Loucy (cell line): ENCODE data around the gene SLC9A9.

ENCODE experiments used
- H2AFZ ChIP-seq: fragments of 200-600 bp; sonication (generic); 2 replicates; pipeline ENCODE4 v1.6.0; 2016; ENCODE audit warnings: antibody characterized with exemption, mild to moderate bottlenecking, low read length, moderate library complexity
- H3F3A ChIP-seq: fragments of 200-600 bp; 2 replicates; pipeline ENCODE4 v1.6.0; 2016; ENCODE audit warnings: antibody characterized with exemption, low read depth, mild to moderate bottlenecking
- H3K27me3 ChIP-seq: fragments of 200-600 bp; sonication (generic); 2 replicates; pipeline ENCODE4 v1.6.1; 2014; ENCODE audit warnings: low read length, mild to moderate bottlenecking; ENCODE audit not compliant: insufficient read depth, poor library complexity, severe bottlenecking
- H3K36me3 ChIP-seq: fragments of 200-600 bp; sonication (generic); 2 replicates; pipeline ENCODE4 v1.6.1; 2016; ENCODE audit warnings: low read length; ENCODE audit not compliant: insufficient read depth
- H3K4me1 ChIP-seq: fragments of 200-600 bp; sonication (generic); 2 replicates; pipeline ENCODE4 v1.5.1; 2014; ENCODE audit warnings: low read length, mild to moderate bottlenecking; ENCODE audit not compliant: insufficient read depth, poor library complexity, severe bottlenecking
- H3K4me2 ChIP-seq: fragments of 200-600 bp; sonication (generic); 2 replicates; pipeline ENCODE4 v1.6.0; 2014; ENCODE audit warnings: antibody characterized with exemption, low read length, low read depth, mild to moderate bottlenecking; ENCODE audit not compliant: poor library complexity, severe bottlenecking
- H3K4me3 ChIP-seq: fragments of 200-600 bp; sonication (generic); 2 replicates; pipeline ENCODE4 v1.5.1; 2014; ENCODE audit warnings: low read length, mild to moderate bottlenecking, mixed read lengths; ENCODE audit not compliant: poor library complexity, severe bottlenecking
- H3K79me2 ChIP-seq: fragments of 200-600 bp; sonication (generic); 2 replicates; pipeline ENCODE4 v1.6.1; 2014; ENCODE audit warnings: low read length; ENCODE audit not compliant: insufficient read depth
- H3K9ac ChIP-seq: fragments of 200-600 bp; sonication (generic); 2 replicates; pipeline ENCODE4 v1.6.0; 2014; ENCODE audit warnings: mild to moderate bottlenecking, low read depth, low read length, moderate library complexity; ENCODE audit not compliant: poor library complexity, severe bottlenecking
- H3K9me2 ChIP-seq: fragments of 200-600 bp; sonication (generic); replicated peaks from 2 replicates; pipeline ENCODE4 v1.6.1; 2016; ENCODE audit warnings: low read depth, low read length, mixed read lengths
- H3K9me3 ChIP-seq: fragments of 200-600 bp; sonication (generic); 2 replicates; pipeline ENCODE4 v1.6.1; 2014; ENCODE audit warnings: mild to moderate bottlenecking, antibody characterized with exemption, low read length, low read depth; ENCODE audit not compliant: insufficient read depth
- H4K20me1 ChIP-seq: fragments of 200-600 bp; sonication (generic); 2 replicates; pipeline ENCODE4 v1.6.0; 2014; ENCODE audit warnings: antibody characterized with exemption, low read length, mild to moderate bottlenecking; ENCODE audit not compliant: insufficient read depth, poor library complexity, severe bottlenecking
- EZH2phosphoT487 ChIP-seq: fragments of 200-600 bp; IDR thresholded peaks from 2 replicates; pipeline ENCODE4 v1.6.1; 2018; ENCODE audit warnings: antibody characterized with exemption, mild to moderate bottlenecking, moderate library complexity, borderline replicate concordance
- TF ChIP-seq, protein P1 (sequence below): fragments of 200-600 bp; sonication (generic); conservative IDR thresholded peaks from 2 replicates; pipeline ENCODE4 v1.5.1; 2014; ENCODE audit warnings: mild to moderate bottlenecking, antibody characterized with exemption, low read length

Gene SLC9A9

DNA sequence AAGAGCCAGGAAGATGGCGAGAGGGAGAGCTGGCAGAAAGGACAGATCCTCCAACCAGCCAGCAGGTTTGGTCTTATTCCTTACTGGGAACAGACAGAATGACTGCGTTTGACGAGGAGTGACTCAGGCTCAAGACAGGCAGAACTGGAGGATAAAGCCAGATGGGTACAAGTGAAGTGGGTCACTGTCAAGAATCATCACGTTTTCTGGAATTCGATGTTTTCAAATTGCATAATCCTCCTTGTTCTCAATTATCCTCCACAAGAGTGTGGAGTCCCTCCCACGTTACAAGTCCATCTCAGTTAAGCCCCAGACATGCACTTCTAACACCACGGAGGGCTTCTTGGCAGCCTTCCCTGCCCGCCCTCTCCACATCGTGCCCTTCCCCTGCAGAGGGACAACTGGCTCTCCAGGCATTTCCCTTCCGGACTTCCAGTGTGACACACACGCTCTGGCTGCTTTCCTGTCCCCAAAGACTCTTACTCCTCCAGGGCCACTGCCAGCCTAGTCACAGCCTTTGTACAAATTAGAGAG lies 545.6 kb downstream of the SLC9A9 start:
- Histone ChIP-seq H3K9me2 (no peaks in the 10 kb centered on the region), H3K4me2 (no peak overlapping the region), H3K4me1 (peaks cover 31% of the 10 kb centered on the region), H3K9me3 (no peaks in the 10 kb centered on the region), H3K4me3 (no peak overlapping the region), H3K36me3 (no peaks in the 10 kb centered on the region), H3K9ac (no peak overlapping the region), H3F3A (no peaks in the 10 kb centered on the region), H2AFZ (no peak overlapping the region), H3K79me2 (no peaks in the 10 kb centered on the region), H4K20me1 (no peaks in the 10 kb centered on the region), H3K27me3 (no peaks in the 10 kb centered on the region)
- no peak for TF ChIP-seq EZH2phosphoT487
- TF ChIP-seq, protein P1, sequence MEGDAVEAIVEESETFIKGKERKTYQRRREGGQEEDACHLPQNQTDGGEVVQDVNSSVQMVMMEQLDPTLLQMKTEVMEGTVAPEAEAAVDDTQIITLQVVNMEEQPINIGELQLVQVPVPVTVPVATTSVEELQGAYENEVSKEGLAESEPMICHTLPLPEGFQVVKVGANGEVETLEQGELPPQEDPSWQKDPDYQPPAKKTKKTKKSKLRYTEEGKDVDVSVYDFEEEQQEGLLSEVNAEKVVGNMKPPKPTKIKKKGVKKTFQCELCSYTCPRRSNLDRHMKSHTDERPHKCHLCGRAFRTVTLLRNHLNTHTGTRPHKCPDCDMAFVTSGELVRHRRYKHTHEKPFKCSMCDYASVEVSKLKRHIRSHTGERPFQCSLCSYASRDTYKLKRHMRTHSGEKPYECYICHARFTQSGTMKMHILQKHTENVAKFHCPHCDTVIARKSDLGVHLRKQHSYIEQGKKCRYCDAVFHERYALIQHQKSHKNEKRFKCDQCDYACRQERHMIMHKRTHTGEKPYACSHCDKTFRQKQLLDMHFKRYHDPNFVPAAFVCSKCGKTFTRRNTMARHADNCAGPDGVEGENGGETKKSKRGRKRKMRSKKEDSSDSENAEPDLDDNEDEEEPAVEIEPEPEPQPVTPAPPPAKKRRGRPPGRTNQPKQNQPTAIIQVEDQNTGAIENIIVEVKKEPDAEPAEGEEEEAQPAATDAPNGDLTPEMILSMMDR = no peak

DNA sequence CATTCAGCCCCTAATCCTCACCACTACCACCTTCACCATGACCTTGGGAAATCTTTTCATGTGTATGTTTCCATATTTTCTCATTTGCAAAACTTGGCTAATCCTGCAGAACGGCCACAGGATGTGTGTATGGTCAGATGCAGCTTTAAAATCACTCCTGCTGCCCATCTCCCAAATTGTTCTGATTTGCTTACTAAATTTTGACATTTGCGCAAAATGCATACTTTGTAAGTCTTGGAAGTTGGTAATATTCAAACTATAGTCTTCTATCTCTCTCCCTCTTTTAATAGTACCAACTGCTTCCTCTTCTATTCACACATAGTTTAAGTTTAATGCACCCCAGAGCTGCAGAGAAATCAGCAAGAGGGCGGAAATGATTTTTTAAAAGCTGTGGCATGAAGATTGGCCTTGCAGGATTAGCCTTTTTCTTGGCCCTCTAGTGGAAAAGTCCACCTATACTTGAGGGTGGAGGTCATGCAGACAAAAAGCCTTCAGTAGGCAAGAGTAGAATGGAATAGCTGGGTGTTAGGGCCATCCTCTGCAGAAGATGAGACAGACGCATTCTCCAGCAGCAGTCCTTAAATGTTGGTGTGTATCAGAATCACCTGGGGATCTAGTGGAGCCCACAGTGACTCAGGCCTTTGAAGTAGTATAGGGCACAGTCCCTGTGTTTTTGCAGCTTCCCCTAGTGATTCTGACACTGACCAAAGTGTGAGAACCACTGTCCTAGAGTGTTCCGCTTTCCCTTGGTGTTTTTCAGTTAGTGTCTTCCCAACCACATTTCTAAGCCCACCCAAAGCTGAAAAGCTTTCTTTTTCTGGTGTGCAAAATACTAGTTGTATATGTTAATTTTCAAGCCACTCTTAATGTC lies 547.0 kb downstream of the SLC9A9 start:
- Histone ChIP-seq H3K9me2 (no peaks in the 10 kb centered on the region), H3K4me3 (no peak overlapping the region), H3K4me2 (no peak overlapping the region)

DNA sequence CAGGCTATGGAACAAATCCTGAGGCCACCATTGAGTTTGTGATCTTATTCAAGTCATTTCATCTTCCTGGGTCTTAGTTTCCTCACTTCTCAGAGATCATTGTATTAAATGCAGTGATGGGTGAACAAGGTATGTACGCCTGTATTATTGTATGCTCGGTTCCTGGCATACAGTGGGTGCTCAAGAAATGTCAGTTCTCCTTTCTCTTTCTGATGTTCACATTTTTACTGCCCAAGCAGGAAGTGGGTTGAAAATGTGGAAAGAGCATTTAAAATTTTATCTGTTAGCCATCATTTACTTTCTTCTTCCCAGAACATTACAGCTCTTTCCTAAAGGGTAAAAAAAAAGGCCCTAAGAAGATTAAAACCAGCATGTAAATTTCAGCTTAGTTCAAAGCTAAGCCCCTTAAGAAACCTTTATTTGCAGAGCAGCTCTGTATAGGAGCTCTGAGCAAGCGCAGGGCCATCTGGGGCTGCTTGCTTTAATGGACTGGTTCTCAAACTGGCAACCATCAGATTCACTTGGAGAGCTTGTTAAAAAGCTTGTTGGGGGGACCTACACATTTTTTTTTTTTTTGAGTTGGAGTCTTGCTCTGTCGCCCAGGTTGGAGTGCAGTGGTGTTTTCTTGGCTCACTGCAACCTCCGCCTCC lies 549.3 kb downstream of the SLC9A9 start:
- Histone ChIP-seq H3K9ac (no peak overlapping the region), H3K9me2 (no peaks in the 10 kb centered on the region), H3K4me1 (peaks cover 36% of the 10 kb centered on the region), H3K9me3 (no peaks in the 10 kb centered on the region), H3K36me3 (no peaks in the 10 kb centered on the region), H3K27me3 (no peaks in the 10 kb centered on the region), H3K79me2 (no peaks in the 10 kb centered on the region), H3K4me2 (peak overlapping the region; percentile 9), H4K20me1 (no peaks in the 10 kb centered on the region), H3K4me3 (no peak overlapping the region), H3F3A (no peaks in the 10 kb centered on the region), H2AFZ (no peak overlapping the region)
- TF ChIP-seq, protein P1 = no peak
- no peak for TF ChIP-seq EZH2phosphoT487

More for the DNA sequence above, 547.0 kb downstream of the SLC9A9 start:
- Histone ChIP-seq H3K36me3 (no peaks in the 10 kb centered on the region), H3K27me3 (no peaks in the 10 kb centered on the region), H3F3A (no peaks in the 10 kb centered on the region), H4K20me1 (no peaks in the 10 kb centered on the region), H3K9me3 (no peaks in the 10 kb centered on the region), H3K79me2 (no peaks in the 10 kb centered on the region), H3K4me1 (peaks cover 29% of the 10 kb centered on the region), H3K9ac (no peak overlapping the region), H2AFZ (no peak overlapping the region)
- no peak for TF ChIP-seq EZH2phosphoT487
- TF ChIP-seq, protein P1 = peak; percentile 29
